HCT116 (cell line): ENCODE measurements around the gene PDE4D.

Source experiments
- YY1 ChIP-seq: IDR thresholded peaks from 2 replicates; pipeline ENCODE4 v1.6.1; 2011; ENCODE audit warnings: low read length, low read depth, moderate library complexity, mild to moderate bottlenecking; ENCODE audit not compliant: insufficient replicate concordance; ENCODE audit errors: extremely low read depth
- TF ChIP-seq, protein P1 (sequence below), 3 experiments: fragments of 200-600 bp in 1 of 3; sonication (generic) in 1 of 3; IDR thresholded peaks in 2 of 3; conservative IDR thresholded peaks in 1 of 3; 2 replicates each; pipeline ENCODE4 v1.5.1; 2012 to 2017; ENCODE audit warnings: low read depth in 2 of 3, low read length in 2 of 3, antibody characterized with exemption in 1 of 3, borderline replicate concordance in 1 of 3, control low read depth in 1 of 3, mild to moderate bottlenecking in 1 of 3, mixed read lengths in 1 of 3, mixed run types in 1 of 3, moderate library complexity in 1 of 3; ENCODE audit not compliant: insufficient read depth in 1 of 3

DNA sequence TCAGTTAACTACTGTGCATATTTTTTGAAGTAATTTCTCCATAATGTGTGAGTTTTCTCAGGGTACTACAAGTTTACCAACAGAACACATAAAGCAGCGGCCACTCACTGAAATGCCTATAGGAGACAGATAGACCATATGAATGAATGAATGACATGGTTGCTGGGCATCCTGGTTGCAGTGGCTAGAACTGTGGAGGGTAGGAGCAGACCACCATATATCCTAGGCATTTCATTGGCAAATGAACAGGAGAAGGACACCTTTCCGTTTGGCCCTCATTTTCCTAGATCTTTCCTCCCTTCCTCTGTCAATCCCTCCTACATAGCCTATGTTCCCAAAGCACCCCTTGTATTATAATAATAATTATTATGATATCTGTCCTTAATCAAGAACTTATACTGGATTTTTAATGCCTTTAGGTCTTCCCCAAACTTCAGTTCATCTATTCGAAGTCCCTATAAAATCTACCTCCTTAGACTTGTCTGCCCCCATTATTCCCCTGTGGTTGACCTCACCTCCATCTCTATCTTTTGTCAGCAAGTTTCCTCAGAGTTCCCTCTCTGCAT lies 838.5 kb downstream of the PDE4D start:
- no peak for TF ChIP-seq YY1
- TF ChIP-seq, protein P1, sequence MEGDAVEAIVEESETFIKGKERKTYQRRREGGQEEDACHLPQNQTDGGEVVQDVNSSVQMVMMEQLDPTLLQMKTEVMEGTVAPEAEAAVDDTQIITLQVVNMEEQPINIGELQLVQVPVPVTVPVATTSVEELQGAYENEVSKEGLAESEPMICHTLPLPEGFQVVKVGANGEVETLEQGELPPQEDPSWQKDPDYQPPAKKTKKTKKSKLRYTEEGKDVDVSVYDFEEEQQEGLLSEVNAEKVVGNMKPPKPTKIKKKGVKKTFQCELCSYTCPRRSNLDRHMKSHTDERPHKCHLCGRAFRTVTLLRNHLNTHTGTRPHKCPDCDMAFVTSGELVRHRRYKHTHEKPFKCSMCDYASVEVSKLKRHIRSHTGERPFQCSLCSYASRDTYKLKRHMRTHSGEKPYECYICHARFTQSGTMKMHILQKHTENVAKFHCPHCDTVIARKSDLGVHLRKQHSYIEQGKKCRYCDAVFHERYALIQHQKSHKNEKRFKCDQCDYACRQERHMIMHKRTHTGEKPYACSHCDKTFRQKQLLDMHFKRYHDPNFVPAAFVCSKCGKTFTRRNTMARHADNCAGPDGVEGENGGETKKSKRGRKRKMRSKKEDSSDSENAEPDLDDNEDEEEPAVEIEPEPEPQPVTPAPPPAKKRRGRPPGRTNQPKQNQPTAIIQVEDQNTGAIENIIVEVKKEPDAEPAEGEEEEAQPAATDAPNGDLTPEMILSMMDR (IDR thresholded peaks at IDR 0.05 in 2 of 3, conservative IDR thresholded peaks at IDR 0.05 in 1 of 3; ENCODE audit: borderline replicate concordance in 1 of 3, insufficient read depth in 1 of 3, low read depth in 2 of 3, low read length in 2 of 3): no peak
